Cardiac fibroblast (primary cell): ENCODE data around the gene HOXC4.

Experiments used
- DNase-seq, 2 donors: peaks; one replicate each; pipeline versions ENCODE4 v3.0.0 to v3.0.0-alpha.2; 2010; ENCODE audit warnings: low read depth in 2 of 2
- H3K4me3 ChIP-seq, 2 donors: replicated peaks in 1 of 2; 1 replicate in 1 of 2; 2 replicates in 1 of 2; pipeline ENCODE4 v1.5.1; 2011; ENCODE audit warnings: low read depth in 2 of 2, low read length in 2 of 2, mild to moderate bottlenecking in 2 of 2, moderate library complexity in 1 of 2
- TF ChIP-seq, protein P1 (sequence below): IDR thresholded peaks from one replicate; pipeline ENCODE4 v1.5.1; 2011; ENCODE audit warnings: low read depth, mild to moderate bottlenecking, low read length, inconsistent platforms

HOXC4 gene

DNA sequence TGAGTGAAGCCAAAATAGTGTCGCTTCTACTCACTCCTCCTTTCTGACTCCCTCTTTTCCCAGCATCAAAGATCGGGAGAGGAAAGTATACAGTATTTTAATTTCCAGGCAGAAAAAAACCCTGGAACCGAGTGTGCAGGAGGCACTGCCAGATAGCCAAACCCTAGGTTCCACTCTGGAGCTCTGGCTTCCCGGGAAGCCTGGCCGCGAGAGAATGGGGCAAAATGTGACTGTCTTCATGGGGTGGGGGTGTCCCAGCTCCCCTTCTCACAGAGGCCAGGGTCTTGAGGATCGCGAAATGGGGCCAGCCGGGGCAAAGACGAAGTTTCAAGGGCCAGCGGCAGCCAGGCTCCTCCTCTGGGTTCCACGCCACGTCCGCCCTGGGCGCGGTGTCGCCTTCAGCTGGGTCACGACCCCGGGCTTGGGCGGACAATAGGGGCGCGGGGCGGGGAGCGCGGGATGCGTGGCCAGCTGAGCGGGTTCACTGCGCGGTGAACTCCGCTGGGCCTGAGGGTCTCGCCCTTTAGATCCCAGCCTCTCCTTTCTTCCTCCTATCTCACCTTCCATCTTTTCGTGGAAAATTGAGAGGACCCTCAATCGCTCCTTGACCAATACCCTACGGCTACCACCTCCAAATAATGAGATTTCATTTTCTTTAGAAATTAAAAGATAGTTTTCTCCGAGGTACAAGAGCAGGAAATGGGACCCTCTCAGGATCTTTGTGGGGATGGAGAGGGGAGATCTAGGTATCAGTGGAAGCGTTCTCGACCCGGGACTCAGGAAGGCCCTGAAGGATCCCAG, 6.7 kb downstream of the HOXC4 start:
- TF ChIP-seq, protein P1, sequence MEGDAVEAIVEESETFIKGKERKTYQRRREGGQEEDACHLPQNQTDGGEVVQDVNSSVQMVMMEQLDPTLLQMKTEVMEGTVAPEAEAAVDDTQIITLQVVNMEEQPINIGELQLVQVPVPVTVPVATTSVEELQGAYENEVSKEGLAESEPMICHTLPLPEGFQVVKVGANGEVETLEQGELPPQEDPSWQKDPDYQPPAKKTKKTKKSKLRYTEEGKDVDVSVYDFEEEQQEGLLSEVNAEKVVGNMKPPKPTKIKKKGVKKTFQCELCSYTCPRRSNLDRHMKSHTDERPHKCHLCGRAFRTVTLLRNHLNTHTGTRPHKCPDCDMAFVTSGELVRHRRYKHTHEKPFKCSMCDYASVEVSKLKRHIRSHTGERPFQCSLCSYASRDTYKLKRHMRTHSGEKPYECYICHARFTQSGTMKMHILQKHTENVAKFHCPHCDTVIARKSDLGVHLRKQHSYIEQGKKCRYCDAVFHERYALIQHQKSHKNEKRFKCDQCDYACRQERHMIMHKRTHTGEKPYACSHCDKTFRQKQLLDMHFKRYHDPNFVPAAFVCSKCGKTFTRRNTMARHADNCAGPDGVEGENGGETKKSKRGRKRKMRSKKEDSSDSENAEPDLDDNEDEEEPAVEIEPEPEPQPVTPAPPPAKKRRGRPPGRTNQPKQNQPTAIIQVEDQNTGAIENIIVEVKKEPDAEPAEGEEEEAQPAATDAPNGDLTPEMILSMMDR: no peak
- H3K4me3 ChIP-seq: no peak overlapping the region
- no peak for DNase-seq

DNA sequence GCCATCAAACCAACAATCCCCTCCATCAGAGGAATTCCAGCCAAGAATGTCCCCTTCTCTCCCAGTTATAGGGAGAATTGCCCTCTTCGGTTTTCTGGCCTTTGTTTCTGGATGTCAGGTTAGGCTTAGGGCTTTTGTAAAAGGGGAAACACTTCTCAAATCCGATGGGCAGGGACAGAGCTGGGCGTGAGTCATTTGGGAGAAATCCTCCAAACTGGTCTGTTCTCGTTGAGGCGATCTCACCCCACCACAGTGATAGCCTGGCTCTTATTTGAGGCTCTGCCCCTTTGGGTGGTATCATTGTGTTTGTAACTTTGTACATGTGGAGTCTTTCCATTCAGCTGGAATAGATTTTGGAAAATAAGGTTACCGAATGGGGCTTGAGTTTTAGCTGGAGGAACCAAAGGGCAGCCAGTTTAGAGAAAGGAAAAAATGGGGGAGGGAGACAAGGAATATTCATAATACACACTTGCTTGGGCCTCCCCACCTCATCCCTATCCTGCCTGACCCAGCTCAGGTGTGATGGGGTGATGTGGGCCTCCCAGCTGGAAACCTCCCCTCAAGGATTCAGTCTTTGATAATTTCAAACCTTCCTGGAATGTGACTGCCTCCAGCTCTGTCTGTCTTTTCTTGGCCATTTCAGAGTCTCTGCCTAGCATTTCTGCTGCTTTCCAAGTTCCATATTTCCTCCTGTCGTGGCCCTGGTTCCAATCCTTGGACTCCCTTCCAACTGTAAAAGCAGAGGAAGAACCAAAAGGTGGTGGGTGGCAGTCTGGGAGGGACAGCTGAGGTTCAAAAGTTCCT, 7.5 kb downstream of the HOXC4 start:
- no peak for DNase-seq
- no peak overlapping the region for H3K4me3 ChIP-seq
- TF ChIP-seq, protein P1: no peak

DNA sequence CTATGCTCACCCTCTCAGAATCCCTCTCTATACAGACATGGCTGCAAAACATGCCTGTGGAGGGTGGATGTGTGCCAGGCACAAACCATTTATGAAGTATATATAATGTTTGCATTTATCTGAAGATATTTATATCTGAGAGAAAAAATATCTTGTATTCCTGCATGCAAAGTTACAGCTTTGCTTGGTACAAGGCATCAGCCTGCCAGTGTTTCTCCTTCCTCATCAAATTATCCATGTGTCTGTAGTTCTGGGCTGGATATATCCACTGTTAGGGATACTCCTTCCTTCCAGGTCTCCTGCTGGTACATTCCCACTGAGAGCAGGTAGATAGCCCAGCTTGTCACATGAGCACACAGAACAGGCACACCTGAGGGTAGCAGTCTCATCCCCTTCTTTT, 12.0 kb downstream of the HOXC4 start:
- no peak for DNase-seq
- TF ChIP-seq, protein P1: no peak
- H3K4me3 ChIP-seq: no peak overlapping the region

DNA sequence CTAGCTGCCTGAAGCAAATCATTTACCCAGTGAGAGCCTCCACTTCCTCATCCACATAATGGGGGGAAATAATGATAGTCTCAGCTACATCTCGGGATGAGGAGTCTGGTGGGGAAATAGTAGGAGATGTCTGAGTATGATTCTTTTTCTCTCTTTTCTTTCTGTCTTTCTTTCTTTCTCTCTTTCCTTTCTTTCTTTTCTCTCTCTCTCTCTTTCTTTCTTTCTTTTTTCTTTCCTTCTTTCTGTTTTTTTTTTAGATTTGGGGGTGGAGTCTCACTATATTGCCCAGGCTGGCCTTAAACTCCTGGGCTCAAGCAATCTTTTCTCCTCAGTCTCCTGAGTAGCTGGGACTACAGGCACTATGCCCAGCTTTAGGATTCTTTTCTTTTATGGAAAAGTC, 12.8 kb downstream of the HOXC4 start:
- H3K4me3 ChIP-seq: no peak overlapping the region
- TF ChIP-seq, protein P1: no peak

DNA sequence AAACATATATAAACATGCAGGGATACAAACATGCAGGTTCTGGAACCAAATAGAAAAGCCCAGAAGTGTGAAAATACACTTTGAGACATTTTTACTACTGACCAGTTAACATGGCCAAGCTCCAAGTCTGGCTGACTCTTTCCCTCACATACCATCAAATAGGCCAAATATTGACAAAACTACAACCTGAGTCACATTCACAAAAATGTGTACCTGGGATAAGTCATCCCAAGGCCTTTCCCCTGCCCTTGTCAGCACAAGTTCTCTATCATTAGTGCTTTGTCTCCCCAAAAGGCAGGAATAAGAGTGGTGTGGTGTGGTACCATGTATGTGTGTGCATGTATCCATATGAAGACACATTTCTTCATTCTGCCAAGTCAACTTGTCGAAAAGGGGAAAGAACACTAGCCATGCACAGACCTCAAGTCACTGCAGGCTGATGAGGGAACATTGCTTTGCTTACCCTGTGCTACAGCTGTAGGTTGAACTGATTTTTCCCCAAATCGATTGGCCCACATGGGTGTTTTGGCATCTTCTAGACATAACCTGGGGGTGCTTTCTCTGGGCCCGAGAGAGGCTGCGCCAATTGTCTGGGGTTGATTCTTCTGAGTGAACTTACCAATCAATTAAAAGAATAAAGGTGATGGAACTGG, 14.9 kb downstream of the HOXC4 start:
- TF ChIP-seq, protein P1: no peak
- H3K4me3 ChIP-seq: no peak overlapping the region
- DNase-seq: no peak

More for the DNA sequence above, 12.8 kb downstream of the HOXC4 start:
- no peak for DNase-seq

DNA sequence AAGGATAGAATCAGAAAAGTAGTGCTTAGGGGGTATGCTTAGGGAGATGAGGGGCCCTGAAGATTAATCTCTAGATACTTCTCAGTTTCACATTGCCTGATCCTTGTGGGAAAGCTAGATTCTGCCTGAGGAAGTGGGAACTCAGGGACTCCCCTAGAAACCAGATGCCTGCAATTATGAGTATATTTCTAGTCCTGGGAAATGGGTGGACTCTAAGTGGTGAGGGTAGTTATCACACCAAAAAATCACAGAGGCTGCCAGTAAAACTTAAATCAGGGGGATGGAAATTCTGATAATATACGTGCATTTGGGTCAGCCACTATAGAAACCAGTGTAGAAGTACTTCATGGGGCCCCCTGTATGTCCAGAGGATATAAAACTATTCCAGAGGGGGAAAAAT, 18.3 kb downstream of the HOXC4 start:
- TF ChIP-seq, protein P1: no peak
- DNase-seq: no peak

More for the DNA sequence above, 18.3 kb downstream of the HOXC4 start:
- no peak overlapping the region for H3K4me3 ChIP-seq
